Gastrocnemius medialis (tissue), 4 donors: ENCODE measurements around the gene KRT14. TPM values are rescaled to one million over a fixed set of nuclear protein-coding genes. Genes with fewer than 3 reads are reported as not detected.

ENCODE experiments used
- ATAC-seq, 2 donors: fragments of 150-250 bp; one replicate each; pipeline ENCODE4 v1.9.1; 2016
- DNase-seq, 2 donors: peaks; one replicate each; pipeline ENCODE4 v3.0.0-alpha.2; 2019
- H3K27ac ChIP-seq, 4 donors: fragments of 200-600 bp; sonication (generic); 1 replicate in 1 of 4; 2 replicates in 3 of 4; pipeline ENCODE4 v1.5.1; 2016 to 2018; ENCODE audit warnings: mild to moderate bottlenecking in 2 of 4, moderate library complexity in 1 of 4
- H3K27me3 ChIP-seq, 3 donors: fragments of 200-600 bp; sonication (generic) in 2 of 3; 1 replicate in 1 of 3; 2 replicates in 2 of 3; pipeline versions ENCODE4 v1.5.1 to v1.6.0; 2016 to 2019; ENCODE audit warnings: mild to moderate bottlenecking in 1 of 3, moderate library complexity in 1 of 3
- H3K36me3 ChIP-seq, 2 donors: fragments of 200-600 bp; sonication (generic) in 1 of 2; one replicate each; pipeline ENCODE4 v1.5.1; 2017 to 2018
- H3K4me1 ChIP-seq, 2 donors: fragments of 200-600 bp; sonication (generic) in 1 of 2; one replicate each; pipeline ENCODE4 v1.5.1; 2016 to 2017; ENCODE audit warnings: mild to moderate bottlenecking in 2 of 2
- H3K4me3 ChIP-seq, 4 donors: fragments of 200-600 bp; sonication (generic) in 3 of 4; 1 replicate in 1 of 4; 2 replicates in 3 of 4; pipeline ENCODE4 v1.5.1; 2016 to 2019; ENCODE audit warnings: mild to moderate bottlenecking in 2 of 4
- H3K9me3 ChIP-seq, 3 donors: fragments of 200-600 bp; sonication (generic) in 2 of 3; 1 replicate in 1 of 3; 2 replicates in 2 of 3; pipeline ENCODE4 v1.5.1; 2016 to 2019
- CTCF ChIP-seq, 5 experiments: fragments of 450-650 bp in 3 of 5; fragments of 200-600 bp in 2 of 5; sonication (generic) in 2 of 5; IDR thresholded peaks in 4 of 5; conservative IDR thresholded peaks in 1 of 5; 1 replicate in 4 of 5; 2 replicates in 1 of 5; pipeline ENCODE4 v1.5.1; 2016 to 2019; ENCODE audit warnings: antibody characterized with exemption in 5 of 5, mild to moderate bottlenecking in 3 of 5, moderate library complexity in 3 of 5
- POLR2A ChIP-seq, 2 donors: fragments of 450-650 bp; IDR thresholded peaks; one replicate each; pipeline ENCODE4 v1.6.1; 2017; ENCODE audit warnings: antibody characterized with exemption in 2 of 2, mild to moderate bottlenecking in 2 of 2, moderate library complexity in 2 of 2
- in situ Hi-C, 4 donors: fragments of 200-750 bp; cut with MboI; loops; one replicate each; pipeline versions ENCODE4 v1.15.0 to v1.8.0; 2017; ENCODE audit warnings: low sequenced_read_pairs in 4 of 4
- intact Hi-C: fragments of 100-400 bp; cut with DNase I; formaldehyde crosslinking; loops from one replicate; pipeline ENCODE4 v1.15.1; 2023; ENCODE audit warnings: low total_unique reads
- total RNA-seq, 4 donors: library from RNA; depleted of rRNA; stranded (reverse); fragments of >200 nt; gene quantifications; one replicate each; pipeline versions ENCODE4 v1.1.0 to v1.2.3, GENCODE V29; 2016

Gene KRT14
- total RNA-seq, 4 donors from 2014 or later, result not detected

- no peak for TF ChIP-seq POLR2A (IDR thresholded peaks at IDR 0.05)
- TF ChIP-seq CTCF (IDR thresholded peaks at IDR 0.05 in 4 of 5, conservative IDR thresholded peaks at IDR 0.05 in 1 of 5), result no peak
- Histone ChIP-seq H3K4me1 (no peaks in the 10 kb centered on the region), H3K9me3 (no peaks in the 10 kb centered on the region), H3K27me3 (peaks cover 0 to 2% (median 0%) of the 10 kb centered on the region in 3 donors), H3K27ac (no peak overlapping the region), H3K36me3 (no peaks in the 10 kb centered on the region), H3K4me3 (no peak overlapping the region)
- ATAC-seq (no peak), DNase-seq (no peak)
- intact Hi-C loops (no loop called here), in situ Hi-C loops (loop anchor here in 3 of 4 donors (10.0 to 25.0 kb wide), 3 partner anchors 88 to 669 kb away; partner anchors contain the start of gene KRT20 (in 1 of the 3))
Measured at GRCh38 chr17:41556306-41556705, 30.4 kb downstream of the KRT14 start.

GRCh38 chr17:41555105-41555887 lies 31.4 kb downstream of the KRT14 start:
- in situ Hi-C loops, result loop anchor here in 3 of 4 donors (10.0 to 25.0 kb wide), 3 partner anchors 90 to 668 kb away; partner anchors contain the start of gene KRT20 (in 1 of the 3)
- no peaks in the 10 kb centered on the region for H3K36me3 ChIP-seq
- no peak for DNase-seq
- H3K27ac ChIP-seq, result no peak overlapping the region
- H3K9me3 ChIP-seq, result no peaks in the 10 kb centered on the region
- no peak for ATAC-seq
- intact Hi-C loops, result no loop called here
- H3K4me3 ChIP-seq, result no peak overlapping the region
- no peak for TF ChIP-seq POLR2A (IDR thresholded peaks at IDR 0.05)
- TF ChIP-seq CTCF (IDR thresholded peaks at IDR 0.05 in 4 of 5, conservative IDR thresholded peaks at IDR 0.05 in 1 of 5), result no peak
- peaks cover 0 to 2% (median 0%) of the 10 kb centered on the region in 3 donors for H3K27me3 ChIP-seq
- no peaks in the 10 kb centered on the region for H3K4me1 ChIP-seq

- intact Hi-C loops (no loop called here), in situ Hi-C loops (loop anchor here (5.0 to 25.0 kb wide), 4 partner anchors 91 to 667 kb away; partner anchors contain the start of gene KRT20 (in 1 of the 4))
- no peak overlapping the region for H3K27ac ChIP-seq
- H3K27me3 ChIP-seq, result peaks cover 0 to 2% (median 0%) of the 10 kb centered on the region in 3 donors
- TF ChIP-seq CTCF (IDR thresholded peaks at IDR 0.05 in 4 of 5, conservative IDR thresholded peaks at IDR 0.05 in 1 of 5), result no peak
- no peak for TF ChIP-seq POLR2A (IDR thresholded peaks at IDR 0.05)
- H3K4me3 ChIP-seq, result no peak overlapping the region
- DNase-seq (no peak), ATAC-seq (no peak)
- no peaks in the 10 kb centered on the region for H3K36me3 ChIP-seq
- H3K9me3 ChIP-seq, result no peaks in the 10 kb centered on the region
- H3K4me1 ChIP-seq, result peaks cover under 1 to 5% of the 10 kb centered on the region in 2 donors
Measured at GRCh38 chr17:41553987-41554680, 32.6 kb downstream of the KRT14 start.

GRCh38 chr17:41553176-41553575 lies 33.5 kb downstream of the KRT14 start:
- H3K27me3 ChIP-seq, result peaks cover 0 to 3% (median 2%) of the 10 kb centered on the region in 3 donors
- no peak overlapping the region for H3K27ac ChIP-seq
- in situ Hi-C loops, result loop anchor here (5.0 to 25.0 kb wide), 4 partner anchors 92 to 666 kb away; partner anchors contain the start of gene KRT20 (in 1 of the 4)
- no peaks in the 10 kb centered on the region for H3K9me3 ChIP-seq
- H3K36me3 ChIP-seq, result no peaks in the 10 kb centered on the region
- TF ChIP-seq CTCF (IDR thresholded peaks at IDR 0.05 in 4 of 5, conservative IDR thresholded peaks at IDR 0.05 in 1 of 5), result no peak
- no peak for TF ChIP-seq POLR2A (IDR thresholded peaks at IDR 0.05)
- DNase-seq (no peak), ATAC-seq (no peak)
- no peak overlapping the region for H3K4me3 ChIP-seq
- peaks cover 8 to 13% of the 10 kb centered on the region in 2 donors for H3K4me1 ChIP-seq
- intact Hi-C loops, result no loop called here
